LNCAP (cell line): ENCODE results near the gene FANCC.

Experiments used
- TF ChIP-seq, protein P1 (sequence below): fragments of 450-650 bp; IDR thresholded peaks from 2 replicates; pipeline ENCODE4 v1.5.1; 2017; ENCODE audit warnings: mild to moderate bottlenecking

Gene FANCC

DNA sequence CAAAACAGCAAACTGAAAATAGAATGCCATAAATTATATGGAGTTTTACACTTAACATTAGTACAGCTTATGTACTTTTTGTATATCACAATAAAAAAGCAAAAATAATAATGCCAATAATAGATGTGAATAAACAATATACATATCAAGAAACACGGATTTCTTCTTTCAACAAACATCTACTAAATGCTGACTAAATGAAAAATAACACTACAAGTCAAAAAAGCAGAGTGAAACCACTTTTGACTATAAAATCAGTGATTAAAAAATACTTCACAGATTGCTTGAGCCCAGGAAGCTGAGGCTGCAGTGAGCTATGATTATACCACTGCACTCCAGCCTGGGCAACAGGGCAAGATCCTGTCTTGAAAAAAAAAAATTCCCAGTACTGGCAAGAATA is 32.2 kb downstream of the FANCC start:
- TF ChIP-seq, protein P1, sequence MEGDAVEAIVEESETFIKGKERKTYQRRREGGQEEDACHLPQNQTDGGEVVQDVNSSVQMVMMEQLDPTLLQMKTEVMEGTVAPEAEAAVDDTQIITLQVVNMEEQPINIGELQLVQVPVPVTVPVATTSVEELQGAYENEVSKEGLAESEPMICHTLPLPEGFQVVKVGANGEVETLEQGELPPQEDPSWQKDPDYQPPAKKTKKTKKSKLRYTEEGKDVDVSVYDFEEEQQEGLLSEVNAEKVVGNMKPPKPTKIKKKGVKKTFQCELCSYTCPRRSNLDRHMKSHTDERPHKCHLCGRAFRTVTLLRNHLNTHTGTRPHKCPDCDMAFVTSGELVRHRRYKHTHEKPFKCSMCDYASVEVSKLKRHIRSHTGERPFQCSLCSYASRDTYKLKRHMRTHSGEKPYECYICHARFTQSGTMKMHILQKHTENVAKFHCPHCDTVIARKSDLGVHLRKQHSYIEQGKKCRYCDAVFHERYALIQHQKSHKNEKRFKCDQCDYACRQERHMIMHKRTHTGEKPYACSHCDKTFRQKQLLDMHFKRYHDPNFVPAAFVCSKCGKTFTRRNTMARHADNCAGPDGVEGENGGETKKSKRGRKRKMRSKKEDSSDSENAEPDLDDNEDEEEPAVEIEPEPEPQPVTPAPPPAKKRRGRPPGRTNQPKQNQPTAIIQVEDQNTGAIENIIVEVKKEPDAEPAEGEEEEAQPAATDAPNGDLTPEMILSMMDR = no peak

DNA sequence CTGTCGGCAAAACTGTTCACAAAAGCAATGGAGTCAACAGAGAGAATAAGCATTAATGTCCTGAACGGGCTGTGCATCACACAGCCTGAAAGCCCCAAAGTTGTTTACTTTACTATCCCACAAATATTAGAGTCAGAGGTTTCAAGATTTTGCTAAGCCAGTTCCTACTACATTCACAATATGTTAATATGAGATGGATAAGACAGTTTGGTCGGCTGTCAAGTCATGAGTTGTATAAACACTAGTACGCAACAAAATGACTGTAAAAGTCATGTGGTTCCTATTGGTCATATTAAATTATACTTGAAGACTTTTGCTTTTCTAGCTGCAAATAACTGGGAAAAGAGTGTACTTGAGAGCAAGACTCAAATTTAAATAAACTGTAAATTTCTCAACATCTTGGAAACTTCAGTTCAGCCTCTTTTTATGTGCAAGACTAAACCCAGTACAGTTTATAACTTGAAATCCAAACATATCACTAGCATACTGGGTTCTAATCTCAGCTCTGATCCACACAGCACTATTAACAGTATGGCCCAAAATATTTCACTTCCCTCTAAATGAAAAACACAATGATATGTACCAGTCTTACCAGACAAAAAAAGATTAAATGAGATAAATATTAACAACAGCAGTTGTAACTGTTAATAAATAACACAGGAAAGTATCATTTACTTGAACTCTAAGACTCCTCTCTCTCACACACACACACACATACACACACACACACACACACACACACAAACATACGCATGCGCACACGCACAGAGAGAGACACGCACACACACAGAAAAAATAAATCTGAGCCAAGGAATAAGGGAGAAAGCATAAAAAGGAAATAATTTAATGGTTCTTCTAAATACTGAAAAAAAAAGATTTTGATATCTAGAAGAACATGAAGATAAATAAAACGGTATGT is 33.1 kb downstream of the FANCC start:
- TF ChIP-seq, protein P1 = no peak

DNA sequence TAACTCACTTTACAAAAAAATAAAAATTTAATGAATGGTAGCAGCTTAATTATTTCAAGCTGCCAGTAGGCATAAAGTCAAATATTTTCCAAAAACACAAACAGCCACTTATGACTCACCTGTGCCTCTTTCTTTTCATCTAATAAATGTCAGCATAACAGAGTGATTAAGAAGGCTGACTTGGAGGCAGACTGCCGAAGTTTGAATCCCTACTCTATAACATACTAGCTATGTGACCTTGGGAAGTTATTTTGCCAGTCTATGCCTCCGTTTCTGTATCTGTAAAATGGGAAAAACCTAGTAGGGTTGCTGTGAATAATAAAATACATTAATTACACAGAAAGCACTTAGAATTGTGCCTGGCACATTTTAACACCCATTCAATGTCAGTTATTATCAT is 33.8 kb downstream of the FANCC start:
- TF ChIP-seq, protein P1 = no peak

DNA sequence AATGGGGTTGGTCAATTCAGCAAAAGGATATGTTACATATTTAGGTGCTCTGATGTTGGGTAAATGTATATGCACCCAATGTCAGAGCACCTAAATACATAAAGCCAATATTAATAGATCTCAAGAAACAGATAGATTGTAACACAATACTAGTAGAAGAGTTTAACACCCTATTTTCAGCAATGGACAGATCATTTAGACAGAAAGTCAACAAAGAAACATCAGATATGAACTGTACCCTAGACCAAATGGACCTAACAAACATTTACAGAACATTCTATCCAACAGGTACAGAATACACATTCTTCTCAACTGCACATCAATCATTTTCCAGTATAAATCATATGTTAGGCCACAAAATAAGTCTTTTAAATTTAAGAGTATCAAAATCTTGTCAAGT is 35.2 kb downstream of the FANCC start:
- TF ChIP-seq, protein P1 = no peak

DNA sequence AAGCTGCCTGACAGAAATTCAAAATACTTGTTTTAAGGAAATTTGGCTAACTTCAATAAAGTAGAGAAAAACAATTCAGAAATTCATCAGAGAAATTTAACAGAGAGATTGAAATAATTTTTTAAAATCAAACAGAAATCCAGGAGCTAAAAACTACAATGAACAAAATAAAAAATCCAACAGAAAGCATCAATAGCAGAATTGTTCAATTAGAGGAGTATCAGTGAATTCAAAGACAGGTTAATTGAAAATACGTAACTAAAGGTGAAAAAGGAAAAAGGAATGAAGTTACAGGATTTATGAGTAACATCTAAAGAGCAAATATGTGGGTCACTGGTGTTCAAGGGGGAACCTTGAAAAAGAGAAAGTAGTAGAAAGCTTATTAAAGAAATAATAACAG is 36.8 kb downstream of the FANCC start:
- TF ChIP-seq, protein P1 = no peak

DNA sequence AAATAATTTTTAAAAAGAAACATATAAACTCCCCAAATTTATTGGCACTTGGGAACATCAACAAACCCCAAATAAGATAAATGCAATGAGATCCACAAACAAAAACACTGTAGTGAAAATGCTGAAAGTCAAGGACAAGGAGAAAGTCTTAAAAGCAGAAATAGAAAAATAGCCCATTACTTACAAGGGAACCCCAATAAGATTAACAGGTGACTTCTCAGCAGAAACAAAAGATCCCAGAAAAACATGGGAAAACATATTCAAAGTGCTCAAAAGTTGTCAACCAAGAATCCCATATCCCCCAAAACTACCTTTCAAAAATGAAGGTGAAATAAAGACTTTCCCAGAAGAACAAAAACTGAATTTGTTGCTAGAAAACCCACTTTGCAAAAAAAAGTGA is 40.0 kb downstream of the FANCC start:
- TF ChIP-seq, protein P1 = no peak

DNA sequence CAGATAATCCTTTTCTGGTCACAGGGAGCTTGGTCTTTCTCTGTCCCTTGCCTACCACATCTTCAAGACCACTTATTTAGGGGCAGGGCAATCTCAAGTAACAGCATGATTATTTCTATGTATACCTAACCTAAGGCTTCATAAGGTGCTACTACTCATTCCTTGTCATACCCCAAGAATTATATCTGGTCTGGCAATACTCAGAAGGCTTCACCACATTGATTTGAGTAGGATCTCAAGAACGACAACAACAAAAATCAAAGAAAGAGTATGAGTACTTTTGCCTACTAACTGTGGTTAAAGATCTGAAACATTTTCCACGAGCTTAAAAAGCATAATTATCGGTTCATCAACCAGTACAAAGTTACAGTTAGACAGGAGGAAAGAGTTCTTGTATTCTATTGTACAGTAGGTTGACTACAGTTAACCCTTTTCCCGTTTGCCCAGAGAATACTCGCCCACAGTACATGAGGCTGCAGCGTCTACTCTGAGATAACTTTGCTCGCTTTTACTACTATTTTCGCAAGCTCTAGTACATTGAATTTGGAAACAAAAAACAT is 41.0 kb downstream of the FANCC start:
- TF ChIP-seq, protein P1 = no peak
